Kidney (tissue), 14 donors: ENCODE data around the gene MMS22L. TPM values are rescaled to one million over a fixed set of nuclear protein-coding genes. Genes with fewer than 3 reads are reported as not detected.
A peak's percentile ranks its signal among the peaks of the same experiment; 100 is the strongest.

Experiments
- DNase-seq, 5 donors: peaks; one replicate each; pipeline ENCODE4 v3.0.0-alpha.2; 2013 to 2020
- FAIRE-seq: peaks from 2 replicates; lab custom pipeline; 2012; peaks lifted over from hg19 to GRCh38; lab: Jason Lieb, UNC
- H3K27ac ChIP-seq, 2 donors: one replicate each; pipeline ENCODE4 v1.7.0; 2013; ENCODE audit warnings: low read depth in 2 of 2, low read length in 2 of 2, inconsistent platforms in 1 of 2
- H3K27me3 ChIP-seq: one replicate; pipeline ENCODE4 v1.7.1; 2013; ENCODE audit warnings: low read length, inconsistent platforms; ENCODE audit not compliant: control insufficient read depth, insufficient read depth
- H3K36me3 ChIP-seq, 3 donors: one replicate each; pipeline versions ENCODE4 v1.7.0 to v1.7.1; 2013; ENCODE audit warnings: low read length in 3 of 3, control low read depth in 1 of 3, inconsistent platforms in 1 of 3; ENCODE audit not compliant: insufficient read depth in 3 of 3, control insufficient read depth in 2 of 3
- H3K4me1 ChIP-seq, 3 donors: one replicate each; pipeline versions ENCODE4 v1.7.0 to v1.7.1; 2013; ENCODE audit warnings: low read length in 3 of 3, inconsistent platforms in 1 of 3, low read depth in 1 of 3; ENCODE audit not compliant: control insufficient read depth in 2 of 3, insufficient read depth in 2 of 3
- H3K4me3 ChIP-seq, 3 donors: one replicate each; pipeline versions ENCODE4 v1.7.0 to v1.8.1; 2013; ENCODE audit warnings: low read length in 3 of 3, control low read depth in 1 of 3, inconsistent platforms in 1 of 3
- H3K9ac ChIP-seq, 3 donors: one replicate each; pipeline versions ENCODE4 v1.7.0 to v1.7.1; 2013; ENCODE audit warnings: low read length in 3 of 3, control low read depth in 1 of 3, inconsistent platforms in 1 of 3
- H3K9me3 ChIP-seq, 3 donors: one replicate each; pipeline versions ENCODE4 v1.7.0 to v1.7.1; 2013; ENCODE audit warnings: low read length in 3 of 3, control low read depth in 1 of 3, inconsistent platforms in 1 of 3; ENCODE audit not compliant: control insufficient read depth in 2 of 3, insufficient read depth in 1 of 3
- CTCF ChIP-seq: IDR thresholded peaks from 3 replicates; pipeline ENCODE4 v1.5.1; 2012; ENCODE audit warnings: mild to moderate bottlenecking, moderate library complexity, borderline replicate concordance; ENCODE audit not compliant: insufficient read depth; ENCODE audit errors: extremely low read depth
- intact Hi-C: fragments of 100-400 bp; cut with DNase I; formaldehyde crosslinking; loops from one replicate; pipeline ENCODE4 v1.11.1; 2022
- polyA plus RNA-seq: library from polyadenylated mRNA; stranded (reverse); fragments of 350-450 nt; fragmentation: Illumina TruSeq; extraction: RNeasy Lipid Tissue Mini Kit (QIAGEN cat#74804); gene quantifications from one replicate; pipeline ENCODE4 v1.2.3, GENCODE V29; 2014; ENCODE audit warnings: low read depth, low replicate concordance; ENCODE audit not compliant: insufficient read depth
- total RNA-seq: library from RNA; stranded (reverse); fragmentation: NEBNext Ultra II Directional; extraction: Animal tissue kit (Norgen Biotek cat#: 25700); gene quantifications from one replicate; pipeline ENCODE4 v1.2.1, GENCODE V29; 2021
- donor health status: control.
- donor health status: control.
- donor health status: control.
- donor health status: control.
- donor health status: control.
- donor health status: DM: yes; HTN: yes; CAD: no.
- donor health status: Normal renal cell carcinoma (clear cell type).

Gene MMS22L
- total and polyA plus RNA-seq, 2 donors from 2014 or later: 1.7 to 9.5 TPM

GRCh38 chr6:97218912-97219311, 64.1 kb downstream of the MMS22L start:
- DNase-seq: no peak

GRCh38 chr6:97215157-97215769, 67.8 kb downstream of the MMS22L start:
- H3K27me3 ChIP-seq: no peaks in the 10 kb centered on the region
- H3K9ac ChIP-seq: no peak overlapping the region
- peak; percentile 49 for TF ChIP-seq CTCF
- H3K27ac ChIP-seq: no peak overlapping the region
- H3K36me3 ChIP-seq: no peaks in the 10 kb centered on the region
- no peaks in the 10 kb centered on the region for H3K4me1 ChIP-seq
- peak in 4 of 5 donors; percentile 13 to 43 (median 30) for DNase-seq
- intact Hi-C loops: no loop called here
- no peaks in the 10 kb centered on the region for H3K9me3 ChIP-seq
- no peak overlapping the region for H3K4me3 ChIP-seq
- peak; percentile 37 for FAIRE-seq

More at GRCh38 chr6:97218912-97219311, 64.1 kb downstream of the MMS22L start:
- Histone ChIP-seq H3K36me3 (no peaks in the 10 kb centered on the region), H3K9me3 (no peaks in the 10 kb centered on the region), H3K4me3 (no peak overlapping the region), H3K27me3 (no peaks in the 10 kb centered on the region), H3K27ac (no peak overlapping the region), H3K4me1 (no peaks in the 10 kb centered on the region), H3K9ac (no peak overlapping the region)
- intact Hi-C loops: no loop called here
- FAIRE-seq: no peak
- TF ChIP-seq CTCF: no peak

- TF ChIP-seq CTCF: no peak
- intact Hi-C loops: no loop called here
- Histone ChIP-seq H3K27me3 (no peaks in the 10 kb centered on the region), H3K4me1 (no peaks in the 10 kb centered on the region), H3K9ac (no peak overlapping the region), H3K27ac (no peak overlapping the region), H3K9me3 (no peaks in the 10 kb centered on the region), H3K36me3 (no peaks in the 10 kb centered on the region), H3K4me3 (no peak overlapping the region)
- FAIRE-seq (no peak), DNase-seq (no peak)
Measured at GRCh38 chr6:97214671-97215070, 68.3 kb downstream of the MMS22L start.

GRCh38 chr6:97207383-97207782, 75.6 kb downstream of the MMS22L start:
- intact Hi-C loops: no loop called here
- Histone ChIP-seq H3K4me1 (no peaks in the 10 kb centered on the region), H3K9me3 (no peaks in the 10 kb centered on the region), H3K36me3 (no peaks in the 10 kb centered on the region), H3K9ac (no peak overlapping the region), H3K27me3 (no peaks in the 10 kb centered on the region), H3K27ac (no peak overlapping the region), H3K4me3 (no peak overlapping the region)
- no peak for FAIRE-seq
- no peak for TF ChIP-seq CTCF
- no peak for DNase-seq
